ENCODE data around the gene SPEF1.
A peak's percentile ranks its signal among the peaks of the same experiment; 100 is the strongest.
"Not testable (repeated sequence)": the region's sequence is repeated elsewhere in the genome, so short reads cannot be mapped to it uniquely, and the experiment has no call there.

SPEF1 gene

GRCh38 chr20:3804781-3805180 is 23.5 kb upstream of the SPEF1 start:
- no peak for DNase-seq

GRCh38 chr20:3804254-3804751 is 23.1 kb upstream of the SPEF1 start:
- DNase-seq: no peak

- no peak for DNase-seq
Measured at GRCh38 chr20:3803854-3804253, 22.6 kb upstream of the SPEF1 start.

GRCh38 chr20:3803289-3803688 is 22.0 kb upstream of the SPEF1 start:
- DNase-seq: no peak

DNA sequence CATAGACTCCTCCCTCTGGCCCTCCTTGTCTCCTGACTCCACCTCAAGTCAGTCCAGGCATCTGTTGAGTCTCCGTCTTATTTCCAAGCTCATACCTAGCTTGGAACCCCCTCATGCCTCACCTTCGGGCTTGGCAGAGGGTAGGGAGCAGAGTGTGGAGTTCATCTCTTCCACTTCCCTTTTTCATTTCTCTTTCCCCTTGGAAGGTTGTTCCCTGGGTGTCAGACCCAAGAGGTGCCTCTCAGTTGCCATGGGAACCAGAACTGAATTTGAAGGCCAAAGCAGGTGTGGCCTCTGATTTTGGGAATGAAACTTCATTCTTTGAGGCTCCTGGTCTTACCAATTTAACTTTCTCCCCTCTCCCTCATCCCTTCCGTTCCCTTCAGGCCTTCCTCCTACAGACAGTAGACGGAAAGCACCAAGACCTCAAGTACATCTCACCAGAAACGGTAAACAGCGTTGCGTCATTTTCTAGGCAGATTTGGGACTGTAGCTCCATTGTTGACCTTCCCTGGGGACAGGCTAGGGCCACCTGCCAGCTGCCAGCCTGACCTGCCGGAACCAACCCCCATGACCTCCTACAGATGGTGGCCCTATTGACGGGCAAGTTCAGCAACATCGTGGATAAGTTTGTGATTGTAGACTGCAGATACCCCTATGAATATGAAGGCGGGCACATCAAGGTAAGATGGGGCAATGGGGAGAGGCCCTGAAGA is 21.4 kb upstream of the SPEF1 start:
- DNase-seq: no peak

DNA sequence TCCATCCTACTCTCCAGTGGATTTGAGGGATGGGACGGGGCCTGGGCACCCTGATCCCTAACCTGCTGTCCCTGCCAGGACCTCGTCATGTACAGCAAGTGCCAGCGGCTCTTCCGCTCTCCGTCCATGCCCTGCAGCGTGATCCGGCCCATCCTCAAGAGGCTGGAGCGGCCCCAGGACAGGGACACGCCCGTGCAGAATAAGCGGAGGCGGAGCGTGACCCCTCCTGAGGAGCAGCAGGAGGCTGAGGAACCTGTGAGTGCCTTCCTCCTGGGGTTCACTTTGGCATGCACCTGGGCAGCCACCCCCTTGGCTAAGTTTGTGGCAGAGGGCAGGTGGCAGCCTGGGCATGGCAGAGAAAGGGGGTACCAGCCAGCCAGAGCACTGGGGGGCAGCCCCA is 20.6 kb upstream of the SPEF1 start:
- DNase-seq: no peak

GRCh38 chr20:3801299-3801698 is 20.1 kb upstream of the SPEF1 start:
- DNase-seq: no peak

DNA sequence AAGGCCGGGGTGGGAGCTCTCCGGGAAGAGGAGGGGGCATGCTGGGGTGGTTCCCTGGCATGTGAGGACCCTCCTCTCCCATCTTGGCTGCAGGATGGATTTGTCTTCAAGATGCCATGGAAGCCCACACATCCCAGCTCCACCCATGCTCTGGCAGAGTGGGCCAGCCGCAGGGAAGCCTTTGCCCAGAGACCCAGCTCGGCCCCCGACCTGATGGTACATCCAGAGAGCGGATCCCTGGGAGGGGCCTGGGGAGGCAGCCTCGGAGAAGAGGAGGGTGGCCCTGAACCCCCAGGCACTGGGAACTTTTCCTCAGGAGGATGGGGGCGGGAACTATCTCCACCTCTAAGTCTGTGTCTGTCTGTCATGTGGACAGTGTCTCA is 19.6 kb upstream of the SPEF1 start:
- no peak for DNase-seq

- no peak for DNase-seq
Measured at GRCh38 chr20:3800256-3800877, 19.1 kb upstream of the SPEF1 start.

DNA sequence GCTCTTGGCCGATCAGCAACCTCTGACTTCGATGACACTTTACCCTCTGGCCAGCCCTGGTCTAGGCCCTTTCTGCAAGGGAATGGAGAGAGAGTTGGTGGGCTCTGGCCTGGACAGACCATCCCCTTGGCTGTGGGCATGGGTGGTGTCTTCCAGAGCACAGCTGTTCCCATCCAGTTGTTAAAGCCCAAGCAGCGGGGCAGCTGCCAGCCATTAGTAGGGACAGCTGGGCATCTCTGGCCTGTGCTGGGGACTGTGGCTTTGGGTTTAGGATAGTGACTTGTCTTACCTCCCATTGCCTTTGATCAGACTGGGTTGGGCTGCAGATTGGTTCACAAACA is 17.6 kb upstream of the SPEF1 start:
- DNase-seq: no peak

GRCh38 chr20:3798373-3798768 is 17.1 kb upstream of the SPEF1 start:
- no peak for DNase-seq

DNA sequence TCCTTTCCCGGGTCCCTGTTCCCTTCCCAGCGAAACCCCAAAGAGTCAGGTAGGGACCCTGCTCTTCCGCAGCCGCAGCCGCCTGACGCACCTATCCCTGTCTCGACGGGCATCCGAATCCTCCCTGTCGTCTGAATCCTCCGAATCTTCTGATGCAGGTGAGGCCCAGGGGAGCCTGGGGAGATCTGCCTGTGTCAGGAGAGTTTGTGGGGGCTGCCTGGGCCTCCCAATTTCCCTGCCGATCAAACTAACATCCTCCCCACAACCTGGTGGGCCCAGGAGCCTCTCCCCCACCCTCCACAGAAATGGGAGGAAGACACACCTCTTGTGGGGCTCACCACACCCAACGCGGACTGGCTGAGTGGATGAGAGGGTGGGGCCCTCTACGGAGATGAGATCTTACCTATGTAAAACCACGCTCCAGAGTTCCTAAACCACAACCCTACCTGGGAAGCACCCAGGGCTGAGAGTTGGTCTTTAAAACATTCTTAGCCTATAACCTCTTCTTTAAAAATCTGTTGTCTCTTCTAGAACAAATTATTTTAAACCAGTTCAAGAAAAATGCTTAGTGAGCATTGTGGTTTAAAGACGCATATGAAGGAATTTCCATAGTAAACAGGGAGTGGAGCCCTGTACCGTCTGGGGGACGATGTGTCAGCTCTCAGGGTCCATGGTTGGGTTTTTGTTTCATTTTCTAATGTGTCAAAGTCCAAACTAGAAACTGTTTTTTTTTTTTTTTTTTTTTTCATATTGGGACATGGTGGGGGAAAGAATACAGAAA is 16.5 kb upstream of the SPEF1 start:
- DNase-seq: peak; percentile 38

DNA sequence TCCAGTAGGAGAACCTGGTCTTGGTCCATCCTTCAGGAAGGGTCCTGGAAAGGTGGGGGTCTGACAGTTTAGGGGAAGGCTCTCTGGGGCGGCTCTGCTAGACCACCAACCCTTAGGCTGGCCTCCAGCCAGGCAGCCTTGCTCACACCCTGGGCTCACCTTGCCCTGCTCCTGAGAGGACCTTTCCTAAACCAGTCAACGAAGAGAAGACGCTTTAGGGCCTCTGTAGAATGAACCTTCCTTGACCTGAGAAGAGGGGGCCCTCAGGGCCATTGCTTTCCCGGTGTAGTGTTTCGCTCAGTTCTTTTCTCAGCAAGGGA is 15.9 kb upstream of the SPEF1 start:
- no peak for DNase-seq

DNA sequence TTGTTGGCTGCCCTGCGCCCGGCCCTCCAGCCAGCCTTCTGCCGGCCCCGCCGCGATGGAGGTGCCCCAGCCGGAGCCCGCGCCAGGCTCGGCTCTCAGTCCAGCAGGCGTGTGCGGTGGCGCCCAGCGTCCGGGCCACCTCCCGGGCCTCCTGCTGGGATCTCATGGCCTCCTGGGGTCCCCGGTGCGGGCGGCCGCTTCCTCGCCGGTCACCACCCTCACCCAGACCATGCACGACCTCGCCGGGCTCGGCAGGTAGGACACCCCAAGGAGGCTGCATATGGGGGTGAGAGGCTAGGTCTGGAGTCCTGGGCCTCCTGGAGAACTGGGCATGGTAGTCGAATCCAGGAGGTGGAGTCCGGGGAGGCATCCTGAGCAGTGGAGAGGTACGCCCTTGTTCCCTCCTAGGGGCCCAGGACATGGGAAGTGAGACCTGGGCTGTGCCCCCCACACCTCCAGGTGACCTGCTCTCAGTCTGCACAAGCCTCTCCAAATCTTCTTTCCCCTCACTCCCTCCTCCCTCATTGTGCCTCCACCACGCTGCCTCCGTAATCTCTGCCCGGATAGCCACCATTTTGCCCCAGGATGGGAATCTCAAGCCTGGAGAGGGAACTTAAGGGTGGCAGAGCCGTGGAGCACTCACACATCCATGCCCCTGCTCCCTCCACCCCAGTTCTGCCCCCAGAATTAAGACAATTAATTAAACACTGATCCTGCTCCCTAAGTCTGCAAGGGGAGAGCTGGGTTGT is 15.4 kb upstream of the SPEF1 start:
- DNase-seq: no peak

DNA sequence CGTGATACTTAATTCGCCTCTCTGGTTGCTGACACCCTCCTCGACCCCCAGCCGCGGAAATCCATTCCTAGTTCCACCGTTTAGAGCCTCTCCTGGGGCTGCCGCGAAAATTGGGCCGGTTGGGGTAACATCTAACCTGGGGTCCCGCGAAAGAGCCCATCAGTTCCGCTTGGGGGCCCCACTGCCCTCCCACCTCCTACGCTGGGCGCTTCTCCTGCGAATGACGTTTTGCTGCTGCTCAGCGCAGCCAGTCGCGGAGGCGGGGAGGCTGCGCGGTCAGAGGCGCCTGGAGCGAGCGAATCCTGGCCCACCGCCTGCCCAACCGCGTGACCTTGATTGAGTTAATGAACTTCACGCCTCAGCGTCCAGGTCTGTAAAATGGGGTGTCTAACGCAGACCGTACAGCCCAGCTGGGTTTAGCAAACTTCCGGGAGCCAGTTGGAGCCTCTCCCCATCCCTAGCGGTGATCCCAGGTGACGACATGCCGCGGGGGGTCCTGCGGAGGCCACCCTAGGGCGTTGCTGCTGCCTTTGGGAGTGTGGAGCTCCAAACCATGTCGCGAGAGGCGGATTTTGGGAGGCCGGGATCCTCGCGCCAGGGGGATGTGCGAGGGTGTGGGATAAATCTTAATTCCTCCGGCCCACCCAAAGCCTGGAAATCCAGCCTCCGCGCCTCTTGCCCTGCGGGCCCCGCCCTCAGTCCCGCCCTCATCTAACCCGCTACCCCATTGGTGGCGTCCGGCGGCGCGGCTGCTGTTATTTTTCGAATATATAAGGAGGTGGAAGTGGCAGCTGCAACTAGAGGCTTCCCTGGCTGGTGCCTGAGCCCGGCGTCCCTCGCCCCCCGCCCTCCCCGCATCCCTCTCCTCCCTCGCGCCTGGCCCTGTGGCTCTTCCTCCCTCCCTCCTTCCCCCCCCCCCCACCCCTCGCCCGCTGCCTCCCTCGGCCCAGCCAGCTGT is 14.5 kb upstream of the SPEF1 start, which contains the start of gene CDC25B:
Gene CDC25B, plus strand, starts transcription at position 800 of the 958 bp plus-strand sequence. CDS start 222 bp downstream, outside the sequence.
- DNase-seq: peak; percentile 90

DNA sequence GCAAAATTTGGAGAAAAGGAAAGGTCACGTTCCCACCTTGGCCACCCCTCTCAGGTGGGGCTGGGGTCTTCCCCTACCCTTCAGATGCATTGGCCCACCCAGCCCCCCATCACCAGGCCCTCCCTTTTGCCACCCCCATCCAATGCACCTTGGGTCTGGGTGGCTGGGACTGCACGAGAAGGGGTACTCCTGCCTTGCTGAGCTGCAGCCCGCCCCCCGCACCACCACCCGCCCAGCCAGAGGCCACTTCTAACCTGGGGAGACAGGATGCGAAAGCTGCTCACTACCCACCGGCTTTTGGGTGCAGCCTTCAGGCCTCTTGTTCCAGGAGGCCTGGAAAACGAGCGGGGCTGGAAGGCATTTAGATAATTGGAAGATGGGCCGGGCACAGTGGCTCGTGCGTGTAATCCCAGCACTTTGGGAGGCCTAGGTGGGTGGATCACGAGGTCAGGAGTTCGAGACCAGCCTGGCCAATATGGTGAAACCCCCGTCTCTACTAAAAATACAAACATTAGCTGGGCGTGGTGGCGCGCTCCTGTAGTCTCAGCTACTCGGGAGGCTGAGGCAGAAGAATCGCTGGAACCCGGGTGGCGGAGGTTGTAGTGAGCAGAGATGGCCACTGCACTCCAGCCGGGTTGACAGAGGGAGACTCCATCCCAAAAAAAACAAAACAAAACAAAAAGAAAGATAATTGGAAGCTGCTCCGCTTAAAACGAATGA is 13.6 kb upstream of the SPEF1 start:
- no peak for DNase-seq

DNA sequence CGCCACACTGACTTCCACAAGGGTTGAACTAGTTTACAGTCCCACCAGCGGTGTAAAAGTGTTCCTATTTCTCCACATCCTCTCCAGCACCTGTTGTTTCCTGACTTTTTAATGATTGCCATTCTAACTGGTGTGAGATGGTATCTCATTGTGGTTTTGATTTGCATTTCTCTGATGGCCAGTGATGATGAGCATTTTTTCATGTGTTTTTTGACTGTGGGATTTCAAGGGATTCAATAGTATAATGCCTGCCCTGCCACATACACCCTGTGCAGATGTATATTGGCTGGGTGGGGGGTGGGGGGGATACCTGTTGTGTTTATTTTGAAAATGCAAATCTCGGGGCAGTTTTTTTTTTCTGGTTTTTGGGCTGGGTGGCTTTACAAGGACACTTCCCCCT is 12.9 kb upstream of the SPEF1 start:
- not testable (repeated sequence) for DNase-seq

- not testable (repeated sequence) for DNase-seq
Measured at GRCh38 chr20:3789201-3789600, 8.0 kb upstream of the SPEF1 start.

- DNase-seq: no peak
Measured at GRCh38 chr20:3788685-3789155, 7.5 kb upstream of the SPEF1 start.

GRCh38 chr20:3787324-3788014 is 6.2 kb upstream of the SPEF1 start:
- DNase-seq: no peak

Data from stimulated activated CD4-positive, alpha-beta T cell treated with anti-CD3 and anti-CD28 coated beads, Interleukin-4, amount 100 ng/mL, for 1 hour (primary cell).